Mucosa of rectum (tissue), 2 donors: ENCODE measurements around the gene DPP6.
"Not testable (repeated sequence)": the region's sequence is repeated elsewhere in the genome, so short reads cannot be mapped to it uniquely, and the experiment has no call there.

Experiments used
- H3K27ac ChIP-seq, 2 donors: one replicate each; pipeline ENCODE4 v1.7.0; 2013; ENCODE audit warnings: inconsistent platforms in 2 of 2, low read depth in 2 of 2, low read length in 2 of 2
- H3K27me3 ChIP-seq, 2 donors: one replicate each; pipeline ENCODE4 v1.7.0; 2013; ENCODE audit warnings: low read length in 2 of 2; ENCODE audit not compliant: control insufficient read depth in 2 of 2, insufficient read depth in 2 of 2
- H3K36me3 ChIP-seq, 2 donors: one replicate each; pipeline ENCODE4 v1.7.0; 2013; ENCODE audit warnings: low read length in 2 of 2; ENCODE audit not compliant: control insufficient read depth in 2 of 2, insufficient read depth in 2 of 2
- H3K4me1 ChIP-seq, 2 donors: one replicate each; pipeline ENCODE4 v1.7.0; 2013; ENCODE audit warnings: low read length in 2 of 2, mild to moderate bottlenecking in 1 of 2; ENCODE audit not compliant: control insufficient read depth in 2 of 2, insufficient read depth in 2 of 2
- H3K4me3 ChIP-seq, 2 donors: one replicate each; pipeline ENCODE4 v1.7.0; 2013; ENCODE audit warnings: low read length in 2 of 2
- H3K9ac ChIP-seq, 2 donors: one replicate each; pipeline ENCODE4 v1.7.0; 2013; ENCODE audit warnings: low read length in 2 of 2, low read depth in 1 of 2, mild to moderate bottlenecking in 1 of 2
- H3K9me3 ChIP-seq, 2 donors: one replicate each; pipeline ENCODE4 v1.7.0; 2013; ENCODE audit warnings: low read length in 2 of 2; ENCODE audit not compliant: control insufficient read depth in 2 of 2
- donor health status: healthy.
- donor health status: Normal muscosa, but diverticular disease.

Gene DPP6

GRCh38 chr7:154050394-154050793 lies 1.8 kb upstream of the DPP6 start:
- not testable (repeated sequence) for H3K27me3 ChIP-seq, H3K4me1 ChIP-seq, H3K27ac ChIP-seq, H3K9me3 ChIP-seq, H3K9ac ChIP-seq, H3K36me3 ChIP-seq, H3K4me3 ChIP-seq

GRCh38 chr7:154051006-154051642 lies 1.1 kb upstream of the DPP6 start:
- not testable (repeated sequence) for H3K9ac ChIP-seq, H3K27me3 ChIP-seq, H3K36me3 ChIP-seq, H3K27ac ChIP-seq, H3K9me3 ChIP-seq, H3K4me3 ChIP-seq, H3K4me1 ChIP-seq

GRCh38 chr7:154052530-154053252 lies 493 bp downstream of the DPP6 start:
- H3K4me3 ChIP-seq: not testable (repeated sequence)

GRCh38 chr7:154053466-154054312 lies 1.5 kb downstream of the DPP6 start:
- not testable (repeated sequence) for H3K27ac ChIP-seq, H3K4me1 ChIP-seq, H3K9ac ChIP-seq, H3K4me3 ChIP-seq, H3K36me3 ChIP-seq, H3K27me3 ChIP-seq, H3K9me3 ChIP-seq

More at GRCh38 chr7:154052530-154053252, 493 bp downstream of the DPP6 start:
- H3K9ac ChIP-seq, H3K4me1 ChIP-seq, H3K36me3 ChIP-seq, H3K27ac ChIP-seq, H3K9me3 ChIP-seq, H3K27me3 ChIP-seq: not testable (repeated sequence)

DNA sequence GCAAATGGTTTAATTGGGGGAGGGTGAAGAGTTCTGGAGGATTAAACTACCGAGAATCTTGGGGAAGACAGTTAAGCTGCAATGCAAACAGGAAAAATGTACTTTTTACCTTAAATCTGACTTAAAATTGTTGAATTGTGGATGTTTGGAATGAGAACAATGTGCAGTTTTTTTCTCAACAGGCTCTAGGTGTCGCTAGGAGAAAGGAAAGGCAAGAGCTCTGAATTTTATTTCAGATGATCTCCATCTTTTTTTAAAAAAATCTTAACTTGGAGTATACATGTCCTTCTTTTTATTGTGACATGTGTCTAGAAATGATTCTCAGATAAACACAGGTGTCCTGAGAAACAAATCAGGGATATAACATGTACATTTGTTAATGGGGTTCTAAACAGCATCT lies 2.5 kb downstream of the DPP6 start:
- not testable (repeated sequence) for H3K4me1 ChIP-seq, H3K27ac ChIP-seq, H3K9ac ChIP-seq, H3K27me3 ChIP-seq, H3K9me3 ChIP-seq, H3K36me3 ChIP-seq, H3K4me3 ChIP-seq

DNA sequence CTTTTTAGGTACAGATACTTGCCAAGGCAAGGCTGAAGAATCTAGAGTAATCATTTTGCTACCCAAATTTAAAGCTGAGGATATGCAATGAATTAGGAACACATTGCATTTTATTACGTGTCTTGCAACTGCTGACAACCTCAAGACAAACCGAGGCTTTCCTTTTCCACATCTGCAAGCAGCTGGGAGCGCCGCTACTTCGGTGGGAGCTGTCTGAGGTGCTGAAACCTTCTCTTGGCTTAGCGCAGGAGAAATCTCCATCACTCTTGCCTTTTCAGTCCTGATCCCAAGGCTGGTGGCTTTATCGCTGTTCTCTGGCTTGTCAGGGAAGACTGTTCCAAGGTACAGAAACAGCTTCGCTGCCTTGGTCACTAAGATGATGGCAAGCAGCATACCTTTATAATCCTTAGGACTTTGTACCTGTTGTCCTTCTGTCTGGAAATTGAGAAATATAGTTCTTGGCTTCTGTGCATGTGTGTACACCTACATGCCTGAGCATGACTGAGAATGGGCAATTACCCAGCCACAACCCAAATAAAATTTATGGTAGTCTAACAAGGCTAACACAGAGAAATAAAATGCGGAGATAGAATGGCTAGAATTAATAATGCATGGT lies 3.4 kb downstream of the DPP6 start:
- not testable (repeated sequence) for H3K27ac ChIP-seq, H3K4me1 ChIP-seq, H3K9ac ChIP-seq, H3K36me3 ChIP-seq, H3K27me3 ChIP-seq, H3K9me3 ChIP-seq, H3K4me3 ChIP-seq

DNA sequence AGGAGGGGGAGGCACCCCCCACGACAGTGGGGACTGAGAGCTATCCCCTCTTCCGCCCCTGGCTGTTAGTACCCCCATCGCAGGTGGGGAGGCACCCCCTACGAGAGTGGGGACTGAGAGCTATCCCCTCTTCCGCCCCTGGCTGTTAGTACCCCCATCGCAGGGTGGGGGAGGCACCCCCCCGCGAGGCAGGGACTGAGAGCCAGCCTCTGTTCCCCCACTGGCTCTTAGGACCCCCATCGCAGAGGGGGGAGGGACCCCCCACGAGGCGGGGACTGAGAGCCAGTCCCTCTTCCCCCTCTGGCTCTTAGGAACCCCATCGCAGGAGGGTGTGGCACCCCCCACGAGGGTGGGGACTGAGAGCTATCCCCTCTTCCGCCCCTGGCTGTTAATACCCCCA lies 6.6 kb downstream of the DPP6 start:
- not testable (repeated sequence) for H3K27me3 ChIP-seq, H3K4me3 ChIP-seq, H3K4me1 ChIP-seq, H3K9me3 ChIP-seq, H3K36me3 ChIP-seq, H3K27ac ChIP-seq, H3K9ac ChIP-seq

- H3K27me3 ChIP-seq, H3K27ac ChIP-seq, H3K4me1 ChIP-seq, H3K4me3 ChIP-seq, H3K36me3 ChIP-seq, H3K9me3 ChIP-seq, H3K9ac ChIP-seq: not testable (repeated sequence)
Measured at GRCh38 chr7:154060551-154060950, 8.4 kb downstream of the DPP6 start.

GRCh38 chr7:154071833-154072232 lies 19.6 kb downstream of the DPP6 start:
- H3K9ac ChIP-seq, H3K27me3 ChIP-seq, H3K36me3 ChIP-seq, H3K4me3 ChIP-seq, H3K4me1 ChIP-seq, H3K27ac ChIP-seq, H3K9me3 ChIP-seq: not testable (repeated sequence)
